ENCODE data around the gene U2SURP.

DNA sequence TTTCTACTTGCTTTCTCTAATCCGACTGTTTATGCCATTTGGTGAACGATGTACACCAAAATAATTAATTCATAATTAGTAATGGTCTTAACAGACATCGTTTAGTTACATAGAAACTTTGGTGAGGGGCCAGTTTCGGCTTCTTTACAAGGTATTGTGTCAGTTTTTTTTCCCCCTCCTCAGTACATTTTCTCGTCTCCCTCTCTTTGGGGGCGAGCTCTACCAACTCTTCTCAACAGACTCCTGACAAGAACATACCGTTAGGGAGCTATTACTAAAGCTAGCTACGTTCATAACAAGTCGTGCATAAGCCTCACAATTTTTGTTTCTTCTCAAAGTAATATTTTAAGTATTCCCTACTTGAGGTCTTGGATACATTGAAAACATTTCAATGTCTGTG, 1.4 kb downstream of the U2SURP start:
- TF ChIP-seq, protein P1, sequence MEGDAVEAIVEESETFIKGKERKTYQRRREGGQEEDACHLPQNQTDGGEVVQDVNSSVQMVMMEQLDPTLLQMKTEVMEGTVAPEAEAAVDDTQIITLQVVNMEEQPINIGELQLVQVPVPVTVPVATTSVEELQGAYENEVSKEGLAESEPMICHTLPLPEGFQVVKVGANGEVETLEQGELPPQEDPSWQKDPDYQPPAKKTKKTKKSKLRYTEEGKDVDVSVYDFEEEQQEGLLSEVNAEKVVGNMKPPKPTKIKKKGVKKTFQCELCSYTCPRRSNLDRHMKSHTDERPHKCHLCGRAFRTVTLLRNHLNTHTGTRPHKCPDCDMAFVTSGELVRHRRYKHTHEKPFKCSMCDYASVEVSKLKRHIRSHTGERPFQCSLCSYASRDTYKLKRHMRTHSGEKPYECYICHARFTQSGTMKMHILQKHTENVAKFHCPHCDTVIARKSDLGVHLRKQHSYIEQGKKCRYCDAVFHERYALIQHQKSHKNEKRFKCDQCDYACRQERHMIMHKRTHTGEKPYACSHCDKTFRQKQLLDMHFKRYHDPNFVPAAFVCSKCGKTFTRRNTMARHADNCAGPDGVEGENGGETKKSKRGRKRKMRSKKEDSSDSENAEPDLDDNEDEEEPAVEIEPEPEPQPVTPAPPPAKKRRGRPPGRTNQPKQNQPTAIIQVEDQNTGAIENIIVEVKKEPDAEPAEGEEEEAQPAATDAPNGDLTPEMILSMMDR (IDR thresholded peaks at IDR 0.05) = no peak
- no peak for TF ChIP-seq POLR2A (IDR thresholded peaks at IDR 0.05)

Measured in Peyer's patch (tissue), 4 donors.